Right lobe of liver (tissue), 4 donors: ENCODE measurements around the gene CYP2A13.

ENCODE experiments used
- CTCF ChIP-seq, 4 donors: fragments of 200-600 bp in 3 of 4; fragments of 450-650 bp in 1 of 4; IDR thresholded peaks; one replicate each; pipeline versions ENCODE4 v1.5.1 to v1.8.0; 2016 to 2022; ENCODE audit warnings: antibody characterized with exemption in 4 of 4, mild to moderate bottlenecking in 2 of 4
- POLR2A ChIP-seq: fragments of 450-650 bp; IDR thresholded peaks from one replicate; pipeline ENCODE4 v1.6.1; 2017; ENCODE audit warnings: antibody characterized with exemption, mild to moderate bottlenecking
- donor health status: DM: no; HTN: no; CAD: no.
- donor health status: DM: no; HTN: no; CAD: no.
- donor health status: DM: no; HTN: yes; CAD: no.

GRCh38 chr19:41085748-41086415 is 2.4 kb upstream of the CYP2A13 start:
- TF ChIP-seq CTCF (IDR thresholded peaks at IDR 0.05) (no peak), POLR2A (no peak)
